ENCODE data around the gene FHAD1. TPM values are rescaled to one million over a fixed set of nuclear protein-coding genes. Genes with fewer than 3 reads are reported as not detected.

FHAD1 gene
- total RNA-seq, 1 donor from 2014 or later = 1.7 TPM

DNA sequence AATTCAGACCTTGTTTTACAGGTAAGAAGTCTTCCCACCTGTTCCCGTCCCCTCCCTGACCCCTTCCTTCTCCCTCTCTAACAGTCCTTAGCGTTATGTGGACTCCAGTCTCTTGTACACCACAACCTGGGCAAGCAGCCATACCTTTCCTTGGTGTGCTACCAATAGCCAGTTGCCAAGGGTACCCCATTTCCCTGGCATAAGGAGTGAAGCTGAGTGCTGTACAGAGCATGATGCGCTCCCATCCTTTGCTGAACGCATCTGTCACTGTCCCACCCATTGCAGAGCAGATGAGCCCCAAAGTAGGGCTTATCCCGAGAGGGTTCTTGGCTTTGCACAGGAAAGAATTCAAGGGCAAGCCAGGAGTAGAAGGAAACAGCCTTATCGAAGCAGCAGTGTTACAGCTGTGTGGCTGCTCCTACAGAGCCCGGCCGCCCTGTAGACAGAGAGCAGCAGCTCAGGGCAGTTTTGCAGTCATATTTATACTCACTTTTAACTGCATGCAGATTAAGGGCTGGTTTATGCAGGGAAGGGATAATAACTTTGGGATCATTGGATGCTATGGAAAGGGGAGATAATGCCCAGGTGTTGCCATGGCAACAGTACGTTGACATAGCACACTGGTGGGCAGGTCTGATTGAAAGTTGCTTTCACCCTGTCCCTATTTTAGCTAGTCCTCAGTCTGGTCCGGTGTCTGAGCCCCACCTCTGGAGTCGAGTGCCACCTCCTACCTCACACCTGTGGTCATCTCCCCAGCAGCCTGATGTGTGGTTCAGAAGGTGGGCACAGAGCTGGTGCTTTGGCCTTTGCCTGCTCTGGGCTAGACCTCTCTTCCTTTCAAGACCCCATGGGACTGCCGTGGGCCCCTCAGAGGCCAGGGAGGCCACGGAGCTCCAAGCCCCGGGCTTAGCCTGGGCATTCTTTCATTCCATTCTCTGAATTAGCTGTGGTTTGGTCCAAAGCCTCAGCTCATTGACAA is 5.1 kb downstream of the FHAD1 start:
- DNase-seq (ENCODE audit: low read depth, low spot score) = no peak
- Mint-ChIP-seq H3K27ac (ENCODE audit: unreplicated experiment) (no peak overlapping the region), H3K9me3 (no peaks in the 10 kb centered on the region), H3K4me1 (peaks cover 30% of the 10 kb centered on the region), H3K36me3 (ENCODE audit: low read depth) (no peaks in the 10 kb centered on the region), H3K27me3 (ENCODE audit: low read depth) (peaks cover 9% of the 10 kb centered on the region), H3K4me3 (no peak overlapping the region)
- TF ChIP-seq, protein P1, sequence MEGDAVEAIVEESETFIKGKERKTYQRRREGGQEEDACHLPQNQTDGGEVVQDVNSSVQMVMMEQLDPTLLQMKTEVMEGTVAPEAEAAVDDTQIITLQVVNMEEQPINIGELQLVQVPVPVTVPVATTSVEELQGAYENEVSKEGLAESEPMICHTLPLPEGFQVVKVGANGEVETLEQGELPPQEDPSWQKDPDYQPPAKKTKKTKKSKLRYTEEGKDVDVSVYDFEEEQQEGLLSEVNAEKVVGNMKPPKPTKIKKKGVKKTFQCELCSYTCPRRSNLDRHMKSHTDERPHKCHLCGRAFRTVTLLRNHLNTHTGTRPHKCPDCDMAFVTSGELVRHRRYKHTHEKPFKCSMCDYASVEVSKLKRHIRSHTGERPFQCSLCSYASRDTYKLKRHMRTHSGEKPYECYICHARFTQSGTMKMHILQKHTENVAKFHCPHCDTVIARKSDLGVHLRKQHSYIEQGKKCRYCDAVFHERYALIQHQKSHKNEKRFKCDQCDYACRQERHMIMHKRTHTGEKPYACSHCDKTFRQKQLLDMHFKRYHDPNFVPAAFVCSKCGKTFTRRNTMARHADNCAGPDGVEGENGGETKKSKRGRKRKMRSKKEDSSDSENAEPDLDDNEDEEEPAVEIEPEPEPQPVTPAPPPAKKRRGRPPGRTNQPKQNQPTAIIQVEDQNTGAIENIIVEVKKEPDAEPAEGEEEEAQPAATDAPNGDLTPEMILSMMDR (conservative IDR thresholded peaks at IDR 0.05) = no peak

GRCh38 chr1:15254559-15254958 is 7.5 kb downstream of the FHAD1 start:
- Mint-ChIP-seq H3K27ac (ENCODE audit: unreplicated experiment) (no peak overlapping the region), H3K4me1 (peaks cover 16% of the 10 kb centered on the region), H3K4me3 (no peak overlapping the region), H3K36me3 (ENCODE audit: low read depth) (no peaks in the 10 kb centered on the region), H3K9me3 (no peaks in the 10 kb centered on the region), H3K27me3 (ENCODE audit: low read depth) (peaks cover 8% of the 10 kb centered on the region)
- TF ChIP-seq, protein P1 (conservative IDR thresholded peaks at IDR 0.05) = no peak
- no peak for DNase-seq (ENCODE audit: low read depth, low spot score)

DNA sequence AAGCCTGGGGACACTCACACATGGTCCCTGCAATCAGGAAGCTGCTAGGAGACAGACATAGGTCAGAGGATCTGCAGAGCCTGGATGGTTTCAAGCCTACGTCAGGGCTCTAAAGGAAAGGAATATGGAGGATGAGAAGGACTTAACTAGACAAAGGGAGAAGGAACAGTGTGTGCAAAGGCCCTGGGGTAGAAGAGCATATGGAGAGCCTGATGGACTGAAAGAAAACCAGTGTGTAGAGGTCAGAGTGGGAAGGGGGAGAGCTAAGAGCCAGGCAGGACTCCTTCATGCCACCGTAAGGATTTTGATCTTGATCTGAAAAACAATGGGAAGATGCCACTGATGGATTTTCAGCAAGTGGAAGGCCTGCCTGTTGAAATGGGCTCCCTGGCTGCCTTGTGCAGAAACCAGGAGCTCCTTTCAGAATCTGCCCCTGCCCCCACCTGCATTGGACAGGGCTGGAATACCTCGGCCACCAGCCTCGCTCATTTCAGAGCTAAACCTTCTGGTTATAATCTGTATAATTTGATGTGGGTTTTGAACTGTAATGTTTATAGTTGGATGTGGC is 8.6 kb downstream of the FHAD1 start:
- Mint-ChIP-seq H3K27ac (ENCODE audit: unreplicated experiment) (no peak overlapping the region), H3K4me3 (no peak overlapping the region), H3K4me1 (peaks cover 23% of the 10 kb centered on the region), H3K36me3 (ENCODE audit: low read depth) (no peaks in the 10 kb centered on the region), H3K27me3 (ENCODE audit: low read depth) (no peaks in the 10 kb centered on the region), H3K9me3 (no peaks in the 10 kb centered on the region)
- TF ChIP-seq, protein P1 (conservative IDR thresholded peaks at IDR 0.05) = no peak
- DNase-seq (ENCODE audit: low read depth, low spot score) = no peak

GRCh38 chr1:15256584-15256983 is 9.6 kb downstream of the FHAD1 start:
- no peak overlapping the region for H3K27ac Mint-ChIP-seq (ENCODE audit: unreplicated experiment)
- H3K4me3 Mint-ChIP-seq = no peak overlapping the region
- TF ChIP-seq, protein P1 (conservative IDR thresholded peaks at IDR 0.05) = no peak
- H3K36me3 Mint-ChIP-seq (ENCODE audit: low read depth) = no peaks in the 10 kb centered on the region
- no peaks in the 10 kb centered on the region for H3K27me3 Mint-ChIP-seq (ENCODE audit: low read depth)
- H3K9me3 Mint-ChIP-seq = no peaks in the 10 kb centered on the region
- no peak for DNase-seq (ENCODE audit: low read depth, low spot score)
- peaks cover 30% of the 10 kb centered on the region for H3K4me1 Mint-ChIP-seq

GRCh38 chr1:15257309-15257708 is 10.3 kb downstream of the FHAD1 start:
- TF ChIP-seq, protein P1 (conservative IDR thresholded peaks at IDR 0.05) = no peak
- H3K27me3 Mint-ChIP-seq (ENCODE audit: low read depth) = no peaks in the 10 kb centered on the region
- peaks cover 25% of the 10 kb centered on the region for H3K4me1 Mint-ChIP-seq
- H3K9me3 Mint-ChIP-seq = no peaks in the 10 kb centered on the region
- H3K36me3 Mint-ChIP-seq (ENCODE audit: low read depth) = no peaks in the 10 kb centered on the region
- H3K4me3 Mint-ChIP-seq = no peak overlapping the region
- DNase-seq (ENCODE audit: low read depth, low spot score) = no peak
- peak overlapping the region; percentile 47 for H3K27ac Mint-ChIP-seq (ENCODE audit: unreplicated experiment)
